Hindlimb muscle (tissue), 1 donor: ENCODE data around the gene RERE. TPM values are rescaled to one million over a fixed set of nuclear protein-coding genes. Genes with fewer than 3 reads are reported as not detected.
"Not testable (repeated sequence)": the region's sequence is repeated elsewhere in the genome, so short reads cannot be mapped to it uniquely, and the experiment has no call there.

ENCODE experiments used
- DNase-seq: peaks from one replicate; pipeline ENCODE4 v3.0.0-alpha.2; 2013
- polyA plus RNA-seq: library from polyadenylated mRNA; unstranded; fragments of 120-200 nt; gene quantifications from one replicate; pipeline ENCODE4 v1.2.1, GENCODE V29; 2013; ENCODE audit not compliant: insufficient read length

The RERE gene
- polyA plus RNA-seq, 1 donor, result 93.9 TPM

DNA sequence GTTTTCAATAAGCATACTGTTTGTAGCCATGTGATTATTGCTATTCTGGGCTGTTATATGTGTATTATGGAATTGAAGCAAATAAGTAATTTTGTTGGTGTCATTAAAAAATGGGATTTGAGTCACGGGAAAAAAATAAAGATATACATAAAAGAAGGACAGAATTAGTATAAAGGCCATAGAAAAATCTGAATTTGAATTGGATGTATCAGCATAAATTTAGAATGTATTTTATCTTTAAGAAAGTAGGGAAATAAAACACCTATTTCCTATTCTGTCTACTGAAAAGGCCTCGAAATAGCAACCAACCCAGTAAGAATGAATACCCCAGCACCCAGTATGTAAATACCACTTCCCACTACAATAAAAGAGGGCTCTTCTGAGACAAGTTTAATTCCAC is 313.6 kb downstream of the RERE start:
- no peak for DNase-seq

- DNase-seq, result not testable (repeated sequence)
These were observed 314.5 kb downstream of the RERE start for GRCh38 chr1:8502949-8503348.

DNA sequence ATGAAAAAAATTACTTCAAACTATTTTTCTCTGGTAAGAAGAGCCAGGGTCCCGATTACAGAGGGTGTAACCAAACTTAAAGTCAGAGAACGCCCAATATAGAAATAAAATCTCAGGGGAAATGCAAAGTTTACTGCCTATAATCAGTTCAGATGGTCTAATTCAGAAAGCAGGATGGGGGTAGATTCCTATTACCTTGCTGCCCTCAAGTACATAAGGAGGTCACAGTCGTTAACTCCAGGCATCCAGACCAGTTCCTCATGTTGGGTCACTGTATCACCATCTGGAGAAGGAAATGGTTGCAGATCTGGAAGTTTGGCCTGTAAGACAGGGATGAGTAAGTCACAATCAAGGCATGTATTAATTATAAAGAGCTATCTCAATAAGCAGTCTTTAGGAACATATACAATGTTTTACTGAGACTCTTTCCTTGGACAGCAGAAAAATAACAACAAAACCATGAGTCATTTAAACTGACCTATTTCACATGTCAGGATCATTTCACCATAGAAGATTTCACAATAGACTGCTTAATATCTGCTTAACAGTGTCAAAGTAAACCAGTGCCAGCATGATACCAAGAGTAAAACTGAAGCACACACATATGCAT is 320.1 kb downstream of the RERE start:
- no peak for DNase-seq

DNA sequence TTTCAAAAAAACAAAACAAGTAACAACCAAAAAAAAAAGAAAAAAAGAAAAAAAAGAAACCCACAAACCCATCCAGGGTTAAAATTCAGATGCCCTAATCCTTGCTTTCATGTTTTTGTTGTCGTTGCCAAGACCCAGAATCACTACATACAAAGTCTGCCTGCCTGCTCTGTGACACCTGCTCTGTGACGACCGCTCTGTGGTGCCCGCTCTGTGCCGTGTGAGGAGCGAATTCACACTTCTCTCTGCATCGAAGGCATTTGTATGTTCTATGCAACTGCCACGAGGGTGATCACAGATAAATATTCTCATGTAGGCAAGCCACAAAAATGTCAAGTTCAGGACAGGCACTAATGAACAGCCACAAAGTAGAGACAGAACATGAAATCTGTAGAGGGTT is 321.0 kb downstream of the RERE start:
- no peak for DNase-seq

DNA sequence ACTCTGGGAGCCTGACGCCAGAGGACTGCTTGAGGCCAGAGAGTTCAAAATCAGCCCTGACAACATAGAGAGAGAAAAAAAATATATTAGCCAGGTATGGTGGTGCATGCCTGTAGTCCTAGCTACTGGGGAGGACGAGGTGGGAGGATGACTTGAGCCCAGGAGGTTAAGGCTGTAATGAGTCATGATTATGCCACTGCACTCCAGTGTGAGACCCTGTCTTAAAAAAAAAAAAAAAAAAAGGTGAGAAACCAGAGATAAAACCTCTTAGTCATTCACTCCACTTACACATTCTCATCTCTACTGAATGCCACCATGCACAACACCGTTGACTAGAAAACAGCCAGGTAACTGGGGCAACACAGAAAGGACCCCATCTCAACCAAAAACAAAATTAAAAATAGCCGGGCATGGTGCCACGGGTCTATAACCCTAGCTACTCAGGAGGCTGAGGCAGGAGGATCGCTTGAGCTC is 321.5 kb downstream of the RERE start:
- DNase-seq, result no peak

DNA sequence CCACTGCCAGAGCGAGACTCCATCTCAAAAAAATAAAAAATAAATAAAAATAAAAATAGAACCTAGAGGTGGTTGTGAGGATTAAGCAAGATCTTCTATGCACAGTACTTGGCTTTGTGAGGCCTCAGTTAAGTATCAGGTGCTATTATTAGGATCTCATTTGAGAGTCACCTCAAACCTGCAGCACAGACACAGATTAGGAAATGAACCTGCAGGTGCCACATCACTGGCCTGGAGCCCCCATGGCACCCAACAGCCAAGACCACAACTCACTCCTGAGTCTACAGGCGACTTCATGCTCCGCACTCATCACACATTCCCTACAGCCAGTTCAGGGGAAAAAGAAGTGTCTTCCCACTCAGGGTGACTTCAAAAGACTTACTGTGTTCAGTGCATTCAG is 322.8 kb downstream of the RERE start:
- no peak for DNase-seq

- DNase-seq, result no peak
These were observed 323.4 kb downstream of the RERE start for GRCh38 chr1:8493916-8494540.

DNA sequence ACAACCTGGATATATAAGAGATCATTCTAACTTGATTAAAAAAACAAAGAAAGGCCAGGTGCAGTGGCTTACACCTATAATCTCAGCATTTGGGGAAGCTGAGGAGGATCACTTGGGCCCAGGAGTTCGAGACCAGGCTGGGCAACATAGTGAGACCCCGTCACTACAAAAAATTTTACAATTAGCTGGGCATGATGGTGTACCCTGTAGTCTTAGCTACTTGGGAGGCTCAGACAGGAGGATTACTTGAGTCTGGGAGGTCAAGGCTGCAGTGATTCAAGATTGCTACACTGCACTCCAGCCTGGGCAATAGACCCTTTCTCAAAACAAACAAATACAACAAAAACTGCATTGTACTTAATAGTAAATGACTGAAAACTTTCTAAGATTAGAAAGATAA is 330.2 kb downstream of the RERE start:
- no peak for DNase-seq

DNA sequence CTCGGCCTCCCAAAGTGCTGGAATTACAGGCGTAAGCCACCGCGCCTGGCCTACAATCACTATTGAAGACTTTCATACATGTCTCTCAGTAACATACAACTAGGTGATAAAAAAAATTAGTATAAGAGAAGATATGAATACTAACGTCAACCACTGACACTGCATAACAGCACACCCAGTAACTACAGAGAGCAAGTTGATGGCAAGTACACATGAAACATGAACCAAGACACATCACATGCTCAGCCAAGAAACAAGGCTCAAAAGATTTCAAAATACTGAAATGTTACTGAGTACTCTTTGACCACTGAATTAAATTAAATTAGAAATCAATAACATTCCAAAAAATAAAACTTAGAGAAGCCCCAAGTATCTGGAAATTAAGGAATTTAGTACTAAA is 331.4 kb downstream of the RERE start:
- DNase-seq, result no peak

- DNase-seq, result no peak
These were observed 333.9 kb downstream of the RERE start for GRCh38 chr1:8483586-8483985.

GRCh38 chr1:8482979-8483381 is 334.5 kb downstream of the RERE start:
- no peak for DNase-seq

DNA sequence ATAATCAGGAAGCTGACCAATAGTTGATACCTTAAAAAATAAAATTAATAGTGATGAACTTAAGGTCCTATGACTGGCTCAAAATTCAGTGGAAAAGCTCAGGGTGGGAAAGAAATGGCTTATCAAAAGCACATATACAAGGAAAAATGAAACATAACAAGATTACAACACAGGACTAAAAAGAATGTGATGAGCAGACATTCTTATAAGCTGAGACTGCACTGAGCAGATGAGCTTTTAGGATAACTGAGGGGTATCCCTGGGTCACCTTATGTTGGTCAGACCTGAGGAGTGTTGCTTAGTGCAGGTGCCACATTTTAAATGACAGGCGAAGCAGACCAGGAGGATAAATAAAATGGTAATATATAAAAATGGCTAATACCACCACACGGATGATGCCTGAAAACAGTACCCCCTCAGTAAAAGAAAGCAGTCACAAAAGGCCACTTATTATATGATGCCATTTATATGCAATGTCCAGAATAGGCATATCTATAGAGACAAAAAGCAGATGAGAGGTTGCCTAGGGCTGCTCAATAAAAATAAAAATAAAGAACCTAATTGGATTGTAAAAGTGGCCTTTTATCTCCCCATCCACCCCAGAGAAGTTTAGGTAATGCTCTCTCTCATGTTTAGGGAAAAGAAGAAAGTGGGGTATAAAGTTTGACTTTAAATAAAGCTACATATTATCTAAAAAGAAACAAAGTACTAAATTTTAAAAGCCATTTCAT is 335.6 kb downstream of the RERE start:
- DNase-seq, result no peak

- no peak for DNase-seq
These were observed 338.9 kb downstream of the RERE start for GRCh38 chr1:8478566-8478965.

GRCh38 chr1:8477983-8478362 is 339.5 kb downstream of the RERE start:
- DNase-seq, result no peak

DNA sequence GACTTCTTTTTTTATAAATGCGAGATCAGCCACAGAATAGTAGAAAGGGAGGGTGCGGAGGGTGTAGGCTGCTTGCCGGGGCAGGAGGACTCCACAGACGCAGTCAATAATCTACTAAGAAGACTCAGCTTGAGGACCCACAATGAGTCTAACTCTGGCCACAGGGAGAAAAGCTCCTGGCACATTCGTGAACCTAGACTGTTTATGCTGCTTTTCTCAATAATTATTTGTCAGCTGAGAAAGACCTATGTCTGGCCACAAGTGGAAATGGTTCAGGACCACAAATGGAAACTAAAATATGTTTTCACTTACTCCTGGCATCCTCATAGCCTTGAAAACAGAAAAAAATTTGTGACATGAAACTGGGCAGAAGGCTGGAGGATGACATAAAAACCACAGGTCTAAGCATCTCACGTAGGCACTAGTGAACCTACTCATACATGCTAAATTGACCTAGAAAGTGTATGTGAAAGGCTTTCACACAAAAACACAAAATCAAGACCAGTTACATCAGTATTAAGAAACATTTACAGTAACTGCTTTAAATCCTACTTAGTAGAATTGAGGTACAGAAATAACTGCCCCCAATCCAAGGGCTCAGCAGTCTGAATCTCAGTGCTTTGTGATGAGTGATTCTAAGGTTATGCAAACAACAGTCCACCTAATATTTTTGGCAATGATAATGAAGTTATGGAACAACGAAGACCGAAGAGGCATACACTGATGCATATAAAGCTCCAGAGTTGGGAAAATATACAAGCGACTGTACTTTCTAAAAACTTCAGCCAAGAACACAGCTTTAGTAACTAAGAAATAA is 340.1 kb downstream of the RERE start:
- no peak for DNase-seq

DNA sequence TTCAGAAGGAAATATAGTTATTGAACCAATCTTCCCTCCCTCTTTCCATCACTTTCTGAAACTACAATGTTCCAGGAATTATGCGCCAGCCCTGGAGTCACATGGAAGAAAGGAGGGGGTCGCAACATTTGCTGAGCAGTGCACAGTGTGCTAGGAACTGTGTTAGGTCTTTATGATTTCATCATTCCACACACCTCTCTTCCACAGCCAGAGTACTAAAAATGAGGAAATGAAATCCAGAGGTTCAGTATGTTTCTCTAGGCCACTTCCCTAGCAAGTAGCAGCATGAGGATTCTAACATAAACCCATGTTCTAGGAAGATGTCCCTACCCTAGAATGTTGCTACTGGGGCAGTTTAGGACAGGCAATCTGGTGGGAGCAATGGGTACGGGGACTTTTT is 341.4 kb downstream of the RERE start:
- no peak for DNase-seq

- DNase-seq, result no peak
These were observed 343.1 kb downstream of the RERE start for GRCh38 chr1:8474369-8474768.

DNA sequence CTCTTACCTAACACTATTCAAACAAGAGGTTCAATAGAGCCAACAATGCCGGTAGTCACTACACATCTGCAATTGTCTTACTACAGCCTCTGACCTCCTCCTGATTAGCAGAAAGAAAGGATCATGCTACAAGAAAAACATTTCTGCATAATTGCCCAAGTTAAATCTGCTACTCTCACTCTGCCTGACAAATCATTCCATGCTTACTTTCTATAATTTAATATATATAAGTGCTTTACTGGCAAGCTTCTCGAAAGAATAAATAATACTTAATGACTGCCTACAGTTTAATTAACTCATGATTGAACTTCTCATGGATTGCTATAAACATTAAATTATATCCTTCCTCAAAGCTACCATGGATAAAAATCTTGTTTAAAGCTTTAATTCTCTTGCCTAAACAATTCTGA is 343.5 kb downstream of the RERE start:
- DNase-seq, result no peak

GRCh38 chr1:8473121-8473875 is 344.1 kb downstream of the RERE start:
- DNase-seq, result no peak

GRCh38 chr1:8472668-8473067 is 344.8 kb downstream of the RERE start:
- DNase-seq, result no peak

DNA sequence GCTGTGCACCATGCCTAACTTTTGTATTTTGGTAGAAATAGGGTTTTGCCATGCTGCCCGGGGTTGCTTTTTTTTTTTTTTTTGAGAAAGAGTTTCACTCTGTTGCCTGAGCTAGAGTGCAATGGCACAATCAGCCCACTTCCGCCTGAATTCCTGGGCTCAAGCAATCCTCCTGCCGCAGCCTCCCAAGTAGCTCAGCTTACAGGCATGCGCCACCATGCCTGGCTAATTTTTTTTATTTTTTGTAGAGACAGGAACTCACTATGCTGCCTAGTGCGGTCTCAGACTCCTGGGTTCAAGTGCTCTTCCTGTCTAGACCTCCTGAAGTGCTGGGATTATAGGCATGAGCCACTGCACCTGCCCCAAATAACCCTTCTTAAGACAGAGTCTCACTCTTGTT is 346.0 kb downstream of the RERE start:
- no peak for DNase-seq

- DNase-seq, result no peak
These were observed 348.7 kb downstream of the RERE start for GRCh38 chr1:8468751-8469150.
